ENCODE data around the gene TBC1D22B. TPM values are rescaled to one million over a fixed set of nuclear protein-coding genes. Genes with fewer than 3 reads are reported as not detected.

TBC1D22B gene
- total RNA-seq, 1 donor from 2014 or later, result 16.5 TPM

GRCh38 chr6:37375376-37375775 is 117.8 kb downstream of the TBC1D22B start:
- Mint-ChIP-seq H3K4me1 (no peaks in the 10 kb centered on the region), H3K27me3 (ENCODE audit: insufficient read depth, low read depth) (peaks cover 2% of the 10 kb centered on the region), H3K4me3 (no peak overlapping the region), H3K9me3 (no peaks in the 10 kb centered on the region), H3K27ac (no peak overlapping the region), H3K36me3 (peaks cover 26% of the 10 kb centered on the region)
- Histone ChIP-seq H3F3A (ENCODE audit: low read depth) (no peaks in the 10 kb centered on the region), H3K79me2 (ENCODE audit: low read depth) (no peaks in the 10 kb centered on the region), H3K4me1 (no peaks in the 10 kb centered on the region), H4K20me1 (ENCODE audit: low read depth) (peaks cover 15% of the 10 kb centered on the region), H3K36me3 (peaks cover 6% of the 10 kb centered on the region), H3K9me3 (ENCODE audit: low read depth) (no peaks in the 10 kb centered on the region), H3K27me3 (no peaks in the 10 kb centered on the region), H3K27ac (no peak overlapping the region), H2AFZ (replicated peaks) (no peak overlapping the region), H3K4me2 (no peak overlapping the region), H3K9ac (no peak overlapping the region), H3K4me3 (no peak overlapping the region)
- TF ChIP-seq EZH2 (IDR thresholded peaks at IDR 0.05) (no peak), CTCF (IDR thresholded peaks at IDR 0.05) (no peak), EZH2phosphoT487 (IDR thresholded peaks at IDR 0.05) (no peak)
- DNase-seq (ENCODE audit: low spot score), result no peak

GRCh38 chr6:37376078-37376743 is 118.6 kb downstream of the TBC1D22B start:
- TF ChIP-seq EZH2phosphoT487 (IDR thresholded peaks at IDR 0.05), result no peak
- no peak for TF ChIP-seq EZH2 (IDR thresholded peaks at IDR 0.05)
- TF ChIP-seq CTCF (IDR thresholded peaks at IDR 0.05), result no peak
- Mint-ChIP-seq H3K27me3 (ENCODE audit: insufficient read depth, low read depth) (peaks cover 2% of the 10 kb centered on the region), H3K4me3 (no peak overlapping the region), H3K9me3 (no peaks in the 10 kb centered on the region), H3K27ac (no peak overlapping the region), H3K4me1 (no peaks in the 10 kb centered on the region), H3K36me3 (peaks cover 27% of the 10 kb centered on the region)
- H3K9ac ChIP-seq, result no peak overlapping the region
- no peak for DNase-seq (ENCODE audit: low spot score)
- H3F3A ChIP-seq (ENCODE audit: low read depth), result peaks cover 6% of the 10 kb centered on the region
- no peak overlapping the region for H2AFZ ChIP-seq (replicated peaks)
- no peaks in the 10 kb centered on the region for H3K79me2 ChIP-seq (ENCODE audit: low read depth)
- peaks cover 6% of the 10 kb centered on the region for H3K36me3 ChIP-seq
- H3K4me3 ChIP-seq, result no peak overlapping the region
- peaks cover 7% of the 10 kb centered on the region for H4K20me1 ChIP-seq (ENCODE audit: low read depth)
- H3K27ac ChIP-seq, result no peak overlapping the region
- H3K9me3 ChIP-seq (ENCODE audit: low read depth), result no peaks in the 10 kb centered on the region
- H3K4me2 ChIP-seq, result no peak overlapping the region
- no peaks in the 10 kb centered on the region for H3K27me3 ChIP-seq
- no peaks in the 10 kb centered on the region for H3K4me1 ChIP-seq

- no peak overlapping the region for H3K27ac ChIP-seq
- no peak overlapping the region for H2AFZ ChIP-seq (replicated peaks)
- H3F3A ChIP-seq (ENCODE audit: low read depth), result peaks cover 6% of the 10 kb centered on the region
- no peak overlapping the region for H3K4me3 ChIP-seq
- Mint-ChIP-seq H3K4me3 (no peak overlapping the region), H3K4me1 (no peaks in the 10 kb centered on the region), H3K27me3 (ENCODE audit: insufficient read depth, low read depth) (peaks cover 2% of the 10 kb centered on the region), H3K27ac (no peak overlapping the region), H3K9me3 (no peaks in the 10 kb centered on the region), H3K36me3 (peaks cover 21% of the 10 kb centered on the region)
- H3K9me3 ChIP-seq (ENCODE audit: low read depth), result no peaks in the 10 kb centered on the region
- H4K20me1 ChIP-seq (ENCODE audit: low read depth), result peaks cover 7% of the 10 kb centered on the region
- TF ChIP-seq EZH2 (IDR thresholded peaks at IDR 0.05), result no peak
- peak; percentile 79 for TF ChIP-seq CTCF (IDR thresholded peaks at IDR 0.05)
- no peaks in the 10 kb centered on the region for H3K27me3 ChIP-seq
- H3K9ac ChIP-seq, result no peak overlapping the region
- DNase-seq (ENCODE audit: low spot score), result peak; percentile 70
- no peaks in the 10 kb centered on the region for H3K79me2 ChIP-seq (ENCODE audit: low read depth)
- peaks cover 6% of the 10 kb centered on the region for H3K36me3 ChIP-seq
- H3K4me1 ChIP-seq, result no peaks in the 10 kb centered on the region
- no peak overlapping the region for H3K4me2 ChIP-seq
These were observed 124.0 kb downstream of the TBC1D22B start for GRCh38 chr6:37381579-37381978.

Small RNA genes within 50 kb of the gene (small RNA-seq; reads per million reads assigned to genes)
- gene AL096712.1 (not detected), gene RN7SL273P (not detected)

Other genes with a start within 250 kb of the TBC1D22B start
- 9.1 and 18.9 TPM in 2 replicates for gene PIM1, start 87.6 kb upstream of the TBC1D22B start, total RNA-seq (ENCODE audit: low replicate concordance)
- 0.09 TPM in 1 of 2 replicates, not detected in the other for gene TMEM217, start 372 bp downstream of the TBC1D22B start, total RNA-seq (ENCODE audit: low replicate concordance)
- 41.3 and 68.5 TPM in 2 replicates for gene RNF8, start 96.2 kb downstream of the TBC1D22B start, total RNA-seq (ENCODE audit: low replicate concordance)
- 35.4 and 44.9 TPM in 2 replicates for gene CMTR1, start 175.4 kb downstream of the TBC1D22B start, total RNA-seq (ENCODE audit: low replicate concordance)
- 30.4 and 56.5 TPM in 2 replicates for gene CCDC167, start 242.1 kb downstream of the TBC1D22B start, total RNA-seq (ENCODE audit: low replicate concordance)